ENCODE results near the gene GSTM4. TPM values are rescaled to one million over a fixed set of nuclear protein-coding genes. Genes with fewer than 3 reads are reported as not detected.
"Not testable (repeated sequence)": the region's sequence is repeated elsewhere in the genome, so short reads cannot be mapped to it uniquely, and the experiment has no call there.

Gene GSTM4
- total RNA-seq, 1 experiment from 2014 or later, result 34.9 TPM

- no peak for DNase-seq (ENCODE audit: low read depth)
Measured at GRCh38 chr1:109664671-109665070, 8.8 kb downstream of the GSTM4 start.

GRCh38 chr1:109667452-109668122, 11.7 kb downstream of the GSTM4 start, which contains the start of gene GSTM2:
Gene GSTM2, plus strand, starts transcription at chr1:109668057. Its CDS starts 59 bp downstream, at chr1:109668116.
- peak; percentile 95 for DNase-seq (ENCODE audit: low read depth)

- DNase-seq (ENCODE audit: low read depth), result no peak
Measured at GRCh38 chr1:109668123-109668775, 12.3 kb downstream of the GSTM4 start.

GRCh38 chr1:109669246-109669948, 13.5 kb downstream of the GSTM4 start:
- no peak for DNase-seq (ENCODE audit: low read depth)

GRCh38 chr1:109669949-109670302, 14.0 kb downstream of the GSTM4 start:
- DNase-seq (ENCODE audit: low read depth), result not testable (repeated sequence)

- no peak for DNase-seq (ENCODE audit: low read depth)
Measured at GRCh38 chr1:109671067-109671466, 15.2 kb downstream of the GSTM4 start.

- DNase-seq (ENCODE audit: low read depth), result not testable (repeated sequence)
Measured at GRCh38 chr1:109673861-109674260, 18.0 kb downstream of the GSTM4 start.

- DNase-seq (ENCODE audit: low read depth), result not testable (repeated sequence)
Measured at GRCh38 chr1:109676683-109677381, 20.9 kb downstream of the GSTM4 start.

- DNase-seq (ENCODE audit: low read depth), result no peak
Measured at GRCh38 chr1:109677459-109677858, 21.6 kb downstream of the GSTM4 start.

GRCh38 chr1:109678637-109679036, 22.7 kb downstream of the GSTM4 start:
- not testable (repeated sequence) for DNase-seq (ENCODE audit: low read depth)

- DNase-seq (ENCODE audit: low read depth), result not testable (repeated sequence)
Measured at GRCh38 chr1:109684777-109685176, 28.9 kb downstream of the GSTM4 start.

GRCh38 chr1:109685399-109685798, 29.5 kb downstream of the GSTM4 start:
- DNase-seq (ENCODE audit: low read depth), result not testable (repeated sequence)

GRCh38 chr1:109685890-109686289, 30.0 kb downstream of the GSTM4 start:
- DNase-seq (ENCODE audit: low read depth), result not testable (repeated sequence)

GRCh38 chr1:109687109-109687508, 31.2 kb downstream of the GSTM4 start:
- not testable (repeated sequence) for DNase-seq (ENCODE audit: low read depth)

GRCh38 chr1:109687641-109688499, 32.0 kb downstream of the GSTM4 start, which contains the start of gene GSTM1:
Gene GSTM1, plus strand, starts transcription at chr1:109687817. Its CDS starts 57 bp downstream, at chr1:109687874.
- DNase-seq (ENCODE audit: low read depth), result peak; percentile 47

GRCh38 chr1:109689844-109690405, 34.0 kb downstream of the GSTM4 start:
- no peak for DNase-seq (ENCODE audit: low read depth)

GRCh38 chr1:109691759-109692158, 35.9 kb downstream of the GSTM4 start:
- DNase-seq (ENCODE audit: low read depth), result no peak

GRCh38 chr1:109694400-109694799, 38.5 kb downstream of the GSTM4 start:
- DNase-seq (ENCODE audit: low read depth), result not testable (repeated sequence)

- DNase-seq (ENCODE audit: low read depth), result not testable (repeated sequence)
Measured at GRCh38 chr1:109695138-109695537, 39.2 kb downstream of the GSTM4 start.

- DNase-seq (ENCODE audit: low read depth), result no peak
Measured at GRCh38 chr1:109697066-109697465, 41.2 kb downstream of the GSTM4 start.

- DNase-seq (ENCODE audit: low read depth), result not testable (repeated sequence)
Measured at GRCh38 chr1:109697861-109698260, 42.0 kb downstream of the GSTM4 start.
